ENCODE data around the gene GNRHR.

GNRHR gene

DNA sequence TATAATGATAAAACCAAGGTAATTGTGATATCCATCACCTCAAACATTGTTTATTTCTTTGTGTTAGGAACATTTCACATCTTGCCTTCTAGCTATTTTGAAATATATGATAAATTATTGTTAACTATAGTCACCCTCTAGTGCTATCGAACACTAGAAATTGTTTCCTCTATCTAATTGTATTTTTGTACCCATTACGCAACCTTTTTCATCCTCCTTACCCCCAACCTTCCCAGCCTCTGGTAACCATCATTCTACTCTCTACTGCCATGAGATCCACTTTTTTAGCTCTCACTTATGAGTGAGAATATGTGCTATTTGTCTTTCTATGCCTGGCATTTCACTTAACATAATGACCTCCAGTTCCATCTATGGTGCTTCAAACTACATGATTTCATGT lies 49.3 kb downstream of the GNRHR start:
- DNase-seq: no peak
- in situ Hi-C loops (cut with MboI; ENCODE audit: low pct_unique_long_range_greater_than_20kb, low sequenced_read_pairs): no loop called here

- in situ Hi-C loops (cut with MboI; ENCODE audit: low pct_unique_long_range_greater_than_20kb, low sequenced_read_pairs): no loop called here
- no peak for DNase-seq
Measured at GRCh38 chr4:67702166-67702565, 52.0 kb downstream of the GNRHR start.

DNA sequence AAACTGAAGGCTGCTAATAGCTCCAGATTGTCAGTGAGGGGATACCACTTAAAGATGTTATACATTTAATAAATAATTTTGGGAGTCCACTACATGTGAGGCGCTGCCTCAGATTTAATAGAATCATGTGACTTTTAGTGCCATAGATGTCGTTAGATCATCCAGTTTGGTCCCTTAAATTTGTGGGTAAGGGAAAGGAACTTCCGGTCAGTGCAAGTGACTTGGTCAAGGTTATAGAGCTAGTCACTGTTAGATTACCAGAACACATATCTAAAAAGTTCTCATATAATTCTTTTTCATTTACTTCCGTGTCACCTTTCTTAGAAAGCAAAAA lies 52.7 kb downstream of the GNRHR start:
- no peak for DNase-seq
- in situ Hi-C loops (cut with MboI; ENCODE audit: low pct_unique_long_range_greater_than_20kb, low sequenced_read_pairs): no loop called here

GRCh38 chr4:67700738-67701516 lies 53.3 kb downstream of the GNRHR start, which contains the start of gene UBA6:
Gene UBA6 (minus strand): TSS chr4:67701155. CDS start chr4:67701119, 36 bp downstream.
- in situ Hi-C loops (cut with MboI; ENCODE audit: low pct_unique_long_range_greater_than_20kb, low sequenced_read_pairs): no loop called here
- DNase-seq: peak; percentile 93

- DNase-seq: no peak
- in situ Hi-C loops (cut with MboI; ENCODE audit: low pct_unique_long_range_greater_than_20kb, low sequenced_read_pairs): no loop called here
Measured at GRCh38 chr4:67700116-67700737, 54.0 kb downstream of the GNRHR start.

- DNase-seq: no peak
- in situ Hi-C loops (cut with MboI; ENCODE audit: low pct_unique_long_range_greater_than_20kb, low sequenced_read_pairs): no loop called here
Measured at GRCh38 chr4:67699603-67700002, 54.6 kb downstream of the GNRHR start.

DNA sequence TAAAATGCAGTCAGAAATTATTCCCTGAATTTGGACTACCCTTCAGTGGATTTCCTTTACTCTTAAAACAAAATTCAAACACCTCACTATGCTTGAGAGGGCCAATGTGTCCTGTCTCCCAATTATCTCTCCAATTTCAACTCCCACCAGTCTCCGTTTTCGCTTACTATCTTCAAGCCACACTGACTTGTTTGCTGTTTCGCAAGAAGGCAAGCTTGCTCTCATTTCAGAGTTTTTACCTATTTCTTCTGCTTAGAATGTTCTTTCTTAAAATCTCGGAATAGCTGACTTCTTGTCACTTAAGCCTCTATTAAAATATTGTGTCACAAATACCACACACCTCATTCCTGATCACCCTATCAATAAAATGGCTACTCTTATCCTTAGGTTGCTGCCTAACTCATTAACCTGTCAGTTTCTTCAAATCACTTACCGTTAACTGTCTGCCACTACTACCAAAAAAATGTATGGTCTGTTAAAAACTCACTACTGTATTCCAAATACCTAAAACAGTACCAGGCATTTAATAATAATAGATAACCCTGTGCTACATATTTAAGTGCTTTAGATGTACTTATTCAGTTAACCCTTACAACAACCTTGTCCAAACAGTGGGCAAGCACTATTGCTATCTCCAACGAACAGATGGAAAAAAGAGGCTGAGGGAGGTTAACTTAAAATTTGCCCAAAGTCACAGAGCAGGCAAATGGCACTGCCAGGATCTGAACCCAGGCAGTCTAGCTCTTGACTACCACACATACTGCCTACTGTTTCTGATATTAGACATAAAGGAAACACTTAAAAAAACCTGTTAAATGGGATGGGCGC lies 56.1 kb downstream of the GNRHR start:
- DNase-seq: no peak
- in situ Hi-C loops (cut with MboI; ENCODE audit: low pct_unique_long_range_greater_than_20kb, low sequenced_read_pairs): no loop called here

- DNase-seq: no peak
- in situ Hi-C loops (cut with MboI; ENCODE audit: low pct_unique_long_range_greater_than_20kb, low sequenced_read_pairs): no loop called here
Measured at GRCh38 chr4:67696061-67696460, 58.1 kb downstream of the GNRHR start.

DNA sequence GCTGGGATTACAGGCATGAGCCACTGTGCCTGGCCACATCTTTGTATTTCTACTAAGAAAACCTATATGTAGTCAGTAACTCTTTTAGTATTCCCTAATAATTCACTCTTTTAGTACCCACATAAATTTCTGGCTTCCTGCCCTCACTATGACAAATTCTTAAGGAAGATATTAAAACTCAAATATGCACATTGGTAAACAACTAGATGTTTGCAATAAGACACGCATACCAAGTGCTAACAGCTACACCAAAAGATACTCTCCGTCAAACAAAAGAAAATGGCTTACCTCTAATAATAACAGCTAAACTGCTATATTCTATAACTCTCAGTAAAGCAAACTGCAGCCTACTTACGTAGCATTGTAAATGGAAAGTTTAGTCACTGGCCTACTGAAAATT lies 59.5 kb downstream of the GNRHR start:
- in situ Hi-C loops (cut with MboI; ENCODE audit: low pct_unique_long_range_greater_than_20kb, low sequenced_read_pairs): no loop called here
- no peak for DNase-seq

GRCh38 chr4:67691328-67691727 lies 62.9 kb downstream of the GNRHR start:
- in situ Hi-C loops (cut with MboI; ENCODE audit: low pct_unique_long_range_greater_than_20kb, low sequenced_read_pairs): no loop called here
- no peak for DNase-seq
